ENCODE results near the gene SYCE3.

SYCE3 gene

DNA sequence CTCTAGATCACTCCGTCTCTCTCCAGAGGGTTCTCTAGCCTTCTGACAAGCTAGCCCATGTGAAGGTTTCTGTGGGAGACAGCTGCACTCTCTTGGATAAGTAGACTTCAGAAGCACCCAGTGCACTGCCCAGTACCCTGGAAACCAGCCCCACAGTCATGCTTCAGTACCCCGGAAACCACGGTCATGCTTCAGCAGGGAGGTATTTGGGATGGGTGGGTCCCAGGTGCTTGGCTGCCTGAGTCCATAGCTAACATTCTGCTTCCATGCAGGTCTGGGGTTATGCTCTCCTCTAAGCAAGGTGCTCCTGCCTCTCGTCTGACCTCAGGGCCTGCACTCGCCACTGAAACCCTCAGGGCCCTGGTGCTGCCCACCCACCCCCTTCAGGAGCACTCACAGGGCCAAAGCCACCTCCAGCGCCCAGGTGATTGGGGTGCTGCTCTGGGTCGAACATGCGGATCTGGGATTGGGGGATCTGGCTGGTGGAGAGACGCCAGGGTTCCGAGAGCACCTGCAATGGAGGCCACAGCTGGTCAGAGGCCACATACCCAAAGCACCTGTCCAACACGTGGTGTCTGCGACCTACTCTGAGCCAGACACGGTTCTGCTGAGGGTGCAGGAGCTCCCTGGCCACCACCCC is 7.3 kb upstream of the SYCE3 start:
- Histone ChIP-seq H3K36me3 (ENCODE audit: control insufficient read depth in 2 of 2, insufficient read depth in 1 of 2, low read length in 2 of 2) (peaks cover 43 to 74% of the 10 kb centered on the region in 2 experiments), H3K4me3 (ENCODE audit: low read depth, low read length) (no peak overlapping the region), H3K27ac (ENCODE audit: extremely low read depth, low read depth, low read length) (no peak overlapping the region), H3K4me1 (ENCODE audit: control insufficient read depth, insufficient read depth, low read length) (no peaks in the 10 kb centered on the region), H3K9me3 (ENCODE audit: control insufficient read depth, insufficient read depth, low read depth, low read length) (no peaks in the 10 kb centered on the region)
- TF ChIP-seq, protein P1, sequence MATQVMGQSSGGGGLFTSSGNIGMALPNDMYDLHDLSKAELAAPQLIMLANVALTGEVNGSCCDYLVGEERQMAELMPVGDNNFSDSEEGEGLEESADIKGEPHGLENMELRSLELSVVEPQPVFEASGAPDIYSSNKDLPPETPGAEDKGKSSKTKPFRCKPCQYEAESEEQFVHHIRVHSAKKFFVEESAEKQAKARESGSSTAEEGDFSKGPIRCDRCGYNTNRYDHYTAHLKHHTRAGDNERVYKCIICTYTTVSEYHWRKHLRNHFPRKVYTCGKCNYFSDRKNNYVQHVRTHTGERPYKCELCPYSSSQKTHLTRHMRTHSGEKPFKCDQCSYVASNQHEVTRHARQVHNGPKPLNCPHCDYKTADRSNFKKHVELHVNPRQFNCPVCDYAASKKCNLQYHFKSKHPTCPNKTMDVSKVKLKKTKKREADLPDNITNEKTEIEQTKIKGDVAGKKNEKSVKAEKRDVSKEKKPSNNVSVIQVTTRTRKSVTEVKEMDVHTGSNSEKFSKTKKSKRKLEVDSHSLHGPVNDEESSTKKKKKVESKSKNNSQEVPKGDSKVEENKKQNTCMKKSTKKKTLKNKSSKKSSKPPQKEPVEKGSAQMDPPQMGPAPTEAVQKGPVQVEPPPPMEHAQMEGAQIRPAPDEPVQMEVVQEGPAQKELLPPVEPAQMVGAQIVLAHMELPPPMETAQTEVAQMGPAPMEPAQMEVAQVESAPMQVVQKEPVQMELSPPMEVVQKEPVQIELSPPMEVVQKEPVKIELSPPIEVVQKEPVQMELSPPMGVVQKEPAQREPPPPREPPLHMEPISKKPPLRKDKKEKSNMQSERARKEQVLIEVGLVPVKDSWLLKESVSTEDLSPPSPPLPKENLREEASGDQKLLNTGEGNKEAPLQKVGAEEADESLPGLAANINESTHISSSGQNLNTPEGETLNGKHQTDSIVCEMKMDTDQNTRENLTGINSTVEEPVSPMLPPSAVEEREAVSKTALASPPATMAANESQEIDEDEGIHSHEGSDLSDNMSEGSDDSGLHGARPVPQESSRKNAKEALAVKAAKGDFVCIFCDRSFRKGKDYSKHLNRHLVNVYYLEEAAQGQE (tag by site-specific recombination; IDR thresholded peaks at IDR 0.05), result no peak
- no peak for TF ChIP-seq ZBTB21 (tag by site-specific recombination; IDR thresholded peaks at IDR 0.05)
- ChIA-PET POLR2A (interaction anchor here (1.0 to 1.8 kb wide), 3 partner anchors 11 to 45 kb away, joined by 3 to 8 read pairs (median 4); partner anchors contain the start of gene SCO2), CTCF (interaction anchor here (0.9 to 1.4 kb wide), 2 partner anchors 51 to 55 kb away, joined by 3 to 4 read pairs; no protein-coding TSS in a partner anchor)

DNA sequence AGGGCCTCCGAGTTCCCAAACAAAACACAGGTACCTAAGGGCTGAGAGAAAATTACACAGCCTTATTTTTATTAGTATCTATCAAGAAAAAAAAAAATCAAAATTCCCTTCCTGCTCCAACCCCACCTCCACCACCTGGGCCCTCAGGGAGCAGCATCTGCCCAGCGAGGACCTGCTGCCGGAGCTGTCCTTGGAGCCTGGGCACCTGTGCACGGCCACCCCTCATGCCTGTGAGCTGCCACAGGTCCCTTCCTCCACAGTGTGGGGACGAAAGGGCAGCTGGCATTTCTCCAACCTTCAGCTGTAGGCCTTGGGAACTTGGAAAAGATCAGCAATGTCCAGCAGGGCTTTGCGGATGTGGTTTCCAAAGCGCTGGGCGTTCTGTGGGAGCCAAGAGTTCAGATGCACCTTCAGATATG is 6.3 kb upstream of the SYCE3 start:
- Histone ChIP-seq H3K27ac (ENCODE audit: extremely low read depth, low read depth, low read length) (no peak overlapping the region), H3K4me3 (ENCODE audit: low read depth, low read length) (no peak overlapping the region), H3K9me3 (ENCODE audit: control insufficient read depth, insufficient read depth, low read depth, low read length) (no peaks in the 10 kb centered on the region), H3K4me1 (ENCODE audit: control insufficient read depth, insufficient read depth, low read length) (no peaks in the 10 kb centered on the region), H3K36me3 (ENCODE audit: control insufficient read depth in 2 of 2, insufficient read depth in 1 of 2, low read length in 2 of 2) (peaks cover 34 to 67% of the 10 kb centered on the region in 2 experiments)
- POLR2A ChIA-PET, result interaction anchor here (1.8 kb wide), 1 partner anchor 44 kb away, joined by 8 read pairs; the partner anchor contains the start of gene SCO2
- CTCF ChIA-PET, result interaction anchor here (0.6 to 0.9 kb wide), 3 partner anchors 10 to 787 kb away, joined by 3 to 5 read pairs (median 3); no protein-coding TSS in a partner anchor
- TF ChIP-seq ZNF274 (IDR thresholded peaks at IDR 0.05; ENCODE audit: low read length) (no peak), ZNF274 (tag by site-specific recombination; IDR thresholded peaks at IDR 0.05; ENCODE audit: borderline replicate concordance) (no peak)

DNA sequence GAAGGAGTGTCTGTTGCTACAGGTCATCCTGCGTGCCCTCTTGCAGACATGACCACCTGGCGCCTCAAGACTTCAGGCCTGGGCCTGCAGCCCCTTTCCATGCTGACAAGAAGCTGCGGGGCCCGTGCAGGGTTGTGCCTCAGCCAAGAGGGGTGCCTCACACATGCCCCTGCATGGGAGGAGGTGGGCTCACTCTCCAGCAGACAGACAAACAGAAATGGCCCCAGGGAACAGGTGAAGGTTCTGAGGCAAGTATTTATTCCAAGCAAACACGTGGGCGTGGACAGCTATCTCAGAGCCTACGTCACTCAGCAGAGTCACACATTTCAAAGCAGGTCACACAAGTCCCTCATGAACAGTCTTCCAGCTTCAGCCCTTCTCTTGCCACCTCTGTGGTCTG is 5.9 kb upstream of the SYCE3 start:
- no peaks in the 10 kb centered on the region for H3K4me1 ChIP-seq (ENCODE audit: control insufficient read depth, insufficient read depth, low read length)
- no peak overlapping the region for H3K27ac ChIP-seq (ENCODE audit: extremely low read depth, low read depth, low read length)
- no peak overlapping the region for H3K4me3 ChIP-seq (ENCODE audit: low read depth, low read length)
- ChIA-PET POLR2A (interaction anchor here (1.8 kb wide), 1 partner anchor 43 kb away, joined by 8 read pairs; the partner anchor contains the start of gene SCO2), CTCF (interaction anchor here (0.7 kb wide), 1 partner anchor 786 kb away, joined by 5 read pairs; no protein-coding TSS in a partner anchor)
- H3K9me3 ChIP-seq (ENCODE audit: control insufficient read depth, insufficient read depth, low read depth, low read length), result no peaks in the 10 kb centered on the region
- H3K36me3 ChIP-seq (ENCODE audit: control insufficient read depth in 2 of 2, insufficient read depth in 1 of 2, low read length in 2 of 2), result peaks cover 34 to 63% of the 10 kb centered on the region in 2 experiments
- no peak for TF ChIP-seq ZNF23 (tag by site-specific recombination; IDR thresholded peaks at IDR 0.05; ENCODE audit: borderline replicate concordance)
- no peak for TF ChIP-seq ZNF549 (tag by site-specific recombination; IDR thresholded peaks at IDR 0.05)
- TF ChIP-seq ZNF629 (tag by site-specific recombination; IDR thresholded peaks at IDR 0.05), result no peak
- TF ChIP-seq ZNF558 (tag by site-specific recombination; IDR thresholded peaks at IDR 0.05), result no peak
- TF ChIP-seq, protein P2, sequence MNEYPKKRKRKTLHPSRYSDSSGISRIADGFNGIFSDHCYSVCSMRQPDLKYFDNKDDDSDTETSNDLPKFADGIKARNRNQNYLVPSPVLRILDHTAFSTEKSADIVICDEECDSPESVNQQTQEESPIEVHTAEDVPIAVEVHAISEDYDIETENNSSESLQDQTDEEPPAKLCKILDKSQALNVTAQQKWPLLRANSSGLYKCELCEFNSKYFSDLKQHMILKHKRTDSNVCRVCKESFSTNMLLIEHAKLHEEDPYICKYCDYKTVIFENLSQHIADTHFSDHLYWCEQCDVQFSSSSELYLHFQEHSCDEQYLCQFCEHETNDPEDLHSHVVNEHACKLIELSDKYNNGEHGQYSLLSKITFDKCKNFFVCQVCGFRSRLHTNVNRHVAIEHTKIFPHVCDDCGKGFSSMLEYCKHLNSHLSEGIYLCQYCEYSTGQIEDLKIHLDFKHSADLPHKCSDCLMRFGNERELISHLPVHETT (tag by site-specific recombination; IDR thresholded peaks at IDR 0.05), result no peak
- no peak for TF ChIP-seq RBAK (tag by site-specific recombination; IDR thresholded peaks at IDR 0.05)
- TF ChIP-seq, protein P3, sequence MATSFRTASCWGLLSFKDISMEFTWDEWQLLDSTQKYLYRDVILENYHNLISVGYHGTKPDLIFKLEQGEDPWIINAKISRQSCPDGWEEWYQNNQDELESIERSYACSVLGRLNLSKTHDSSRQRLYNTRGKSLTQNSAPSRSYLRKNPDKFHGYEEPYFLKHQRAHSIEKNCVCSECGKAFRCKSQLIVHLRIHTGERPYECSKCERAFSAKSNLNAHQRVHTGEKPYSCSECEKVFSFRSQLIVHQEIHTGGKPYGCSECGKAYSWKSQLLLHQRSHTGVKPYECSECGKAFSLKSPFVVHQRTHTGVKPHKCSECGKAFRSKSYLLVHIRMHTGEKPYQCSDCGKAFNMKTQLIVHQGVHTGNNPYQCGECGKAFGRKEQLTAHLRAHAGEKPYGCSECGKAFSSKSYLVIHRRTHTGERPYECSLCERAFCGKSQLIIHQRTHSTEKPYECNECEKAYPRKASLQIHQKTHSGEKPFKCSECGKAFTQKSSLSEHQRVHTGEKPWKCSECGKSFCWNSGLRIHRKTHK (tag by site-specific recombination; IDR thresholded peaks at IDR 0.05), result no peak
- no peak for TF ChIP-seq ZNF623 (tag by site-specific recombination; IDR thresholded peaks at IDR 0.05)
- no peak for TF ChIP-seq ZBTB1 (tag by site-specific recombination; IDR thresholded peaks at IDR 0.05)
- TF ChIP-seq ZIC2 (tag by site-specific recombination; IDR thresholded peaks at IDR 0.05), result no peak
- no peak for TF ChIP-seq KLF8 (tag by site-specific recombination; IDR thresholded peaks at IDR 0.05)
- no peak for TF ChIP-seq ZNF19 (tag by site-specific recombination; IDR thresholded peaks at IDR 0.05; ENCODE audit: low read depth)
- TF ChIP-seq, protein P4, sequence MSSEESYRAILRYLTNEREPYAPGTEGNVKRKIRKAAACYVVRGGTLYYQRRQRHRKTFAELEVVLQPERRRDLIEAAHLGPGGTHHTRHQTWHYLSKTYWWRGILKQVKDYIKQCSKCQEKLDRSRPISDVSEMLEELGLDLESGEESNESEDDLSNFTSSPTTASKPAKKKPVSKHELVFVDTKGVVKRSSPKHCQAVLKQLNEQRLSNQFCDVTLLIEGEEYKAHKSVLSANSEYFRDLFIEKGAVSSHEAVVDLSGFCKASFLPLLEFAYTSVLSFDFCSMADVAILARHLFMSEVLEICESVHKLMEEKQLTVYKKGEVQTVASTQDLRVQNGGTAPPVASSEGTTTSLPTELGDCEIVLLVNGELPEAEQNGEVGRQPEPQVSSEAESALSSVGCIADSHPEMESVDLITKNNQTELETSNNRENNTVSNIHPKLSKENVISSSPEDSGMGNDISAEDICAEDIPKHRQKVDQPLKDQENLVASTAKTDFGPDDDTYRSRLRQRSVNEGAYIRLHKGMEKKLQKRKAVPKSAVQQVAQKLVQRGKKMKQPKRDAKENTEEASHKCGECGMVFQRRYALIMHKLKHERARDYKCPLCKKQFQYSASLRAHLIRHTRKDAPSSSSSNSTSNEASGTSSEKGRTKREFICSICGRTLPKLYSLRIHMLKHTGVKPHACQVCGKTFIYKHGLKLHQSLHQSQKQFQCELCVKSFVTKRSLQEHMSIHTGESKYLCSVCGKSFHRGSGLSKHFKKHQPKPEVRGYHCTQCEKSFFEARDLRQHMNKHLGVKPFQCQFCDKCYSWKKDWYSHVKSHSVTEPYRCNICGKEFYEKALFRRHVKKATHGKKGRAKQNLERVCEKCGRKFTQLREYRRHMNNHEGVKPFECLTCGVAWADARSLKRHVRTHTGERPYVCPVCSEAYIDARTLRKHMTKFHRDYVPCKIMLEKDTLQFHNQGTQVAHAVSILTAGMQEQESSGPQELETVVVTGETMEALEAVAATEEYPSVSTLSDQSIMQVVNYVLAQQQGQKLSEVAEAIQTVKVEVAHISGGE (tag by site-specific recombination; conservative IDR thresholded peaks at IDR 0.05; ENCODE audit: low read depth), result no peak
- no peak for TF ChIP-seq ZNF169 (tag by site-specific recombination; IDR thresholded peaks at IDR 0.05)
- no peak for TF ChIP-seq ZNF585B (tag by site-specific recombination; IDR thresholded peaks at IDR 0.05)
